Endothelial cell of umbilical vein (primary cell): ENCODE measurements around the gene MS4A10.

Experiments used
- CTCF ChIP-seq, 2 donors: IDR thresholded peaks; 1 replicate in 1 of 2; 2 replicates in 1 of 2; pipeline ENCODE4 v1.5.1; 2011; ENCODE audit warnings: low read length in 2 of 2, mild to moderate bottlenecking in 2 of 2, moderate library complexity in 2 of 2, control low read depth in 1 of 2, inconsistent platforms in 1 of 2, low read depth in 1 of 2; ENCODE audit not compliant: insufficient read depth in 1 of 2; ENCODE audit errors: extremely low read depth in 1 of 2
- FOS ChIP-seq: IDR thresholded peaks from 2 replicates; pipeline ENCODE4 v1.6.1; 2011; ENCODE audit warnings: mild to moderate bottlenecking, low read length, moderate library complexity, borderline replicate concordance; ENCODE audit not compliant: insufficient read depth
- MYC ChIP-seq: IDR thresholded peaks from one replicate; pipeline ENCODE4 v1.6.1; 2011; ENCODE audit warnings: mild to moderate bottlenecking, low read depth, low read length

GRCh38 chr11:60748225-60748624 lies 36.9 kb upstream of the MS4A10 start:
- TF ChIP-seq FOS (no peak), CTCF (IDR thresholded peaks at IDR 0.05; ENCODE audit: extremely low read depth in 1 of 2, insufficient read depth in 1 of 2, low read depth in 1 of 2, low read length in 2 of 2) (no peak), MYC (no peak)
